ENCODE measurements around the gene ACKR2.

Gene ACKR2, protein sequence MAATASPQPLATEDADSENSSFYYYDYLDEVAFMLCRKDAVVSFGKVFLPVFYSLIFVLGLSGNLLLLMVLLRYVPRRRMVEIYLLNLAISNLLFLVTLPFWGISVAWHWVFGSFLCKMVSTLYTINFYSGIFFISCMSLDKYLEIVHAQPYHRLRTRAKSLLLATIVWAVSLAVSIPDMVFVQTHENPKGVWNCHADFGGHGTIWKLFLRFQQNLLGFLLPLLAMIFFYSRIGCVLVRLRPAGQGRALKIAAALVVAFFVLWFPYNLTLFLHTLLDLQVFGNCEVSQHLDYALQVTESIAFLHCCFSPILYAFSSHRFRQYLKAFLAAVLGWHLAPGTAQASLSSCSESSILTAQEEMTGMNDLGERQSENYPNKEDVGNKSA

DNA sequence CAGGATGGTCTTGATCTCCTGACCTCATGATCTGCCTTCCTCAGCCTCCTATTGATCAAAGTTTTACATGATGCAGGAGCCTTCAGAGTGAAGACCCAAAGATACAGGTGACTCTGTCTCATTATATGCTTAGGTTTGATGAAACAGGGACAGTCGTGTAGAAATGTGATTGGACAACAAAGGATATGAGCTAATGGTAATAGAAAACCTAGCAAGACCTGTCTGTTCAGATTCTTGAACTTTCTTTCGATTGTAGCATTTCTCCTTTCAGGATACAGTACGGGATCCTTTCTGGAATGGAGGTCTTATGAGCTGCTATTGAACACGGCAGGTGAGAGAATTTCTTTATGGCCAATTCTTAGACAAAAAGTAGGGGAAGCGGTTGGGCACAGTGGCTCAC, at the start of gene ACKR2:
ACKR2 (plus strand) TSS at position 244 of the 400 bp plus-strand sequence. CDS start 55,058 bp downstream, outside the sequence.
- Histone ChIP-seq H3K4me1 (ENCODE audit: insufficient read depth, low read length, poor library complexity, severe bottlenecking) (peaks cover 7% of the 10 kb centered on the region), H3K9me2 (replicated peaks; ENCODE audit: low read depth, low read length) (no peaks in the 10 kb centered on the region), H3F3A (ENCODE audit: low read depth) (no peaks in the 10 kb centered on the region), H3K9ac (ENCODE audit: low read depth, low read length, poor library complexity, severe bottlenecking) (no peak within 1 kb of the TSS), H2AFZ (ENCODE audit: low read length) (no peak within 1 kb of the TSS), H3K9me3 (ENCODE audit: insufficient read depth, low read depth, low read length) (no peaks in the 10 kb centered on the region), H3K4me2 (ENCODE audit: low read depth, low read length, poor library complexity, severe bottlenecking) (no peak within 1 kb of the TSS), H3K36me3 (ENCODE audit: insufficient read depth, low read length) (no peaks in the 10 kb centered on the region), H4K20me1 (ENCODE audit: insufficient read depth, low read length, poor library complexity, severe bottlenecking) (no peaks in the 10 kb centered on the region), H3K4me3 (ENCODE audit: low read length, poor library complexity, severe bottlenecking) (no peak within 1 kb of the TSS), H3K79me2 (ENCODE audit: insufficient read depth, low read length) (no peaks in the 10 kb centered on the region), H3K27me3 (ENCODE audit: insufficient read depth, low read length, poor library complexity, severe bottlenecking) (no peaks in the 10 kb centered on the region)
- TF ChIP-seq EZH2phosphoT487 (IDR thresholded peaks at IDR 0.05; ENCODE audit: borderline replicate concordance), result no peak
- TF ChIP-seq, protein P1, sequence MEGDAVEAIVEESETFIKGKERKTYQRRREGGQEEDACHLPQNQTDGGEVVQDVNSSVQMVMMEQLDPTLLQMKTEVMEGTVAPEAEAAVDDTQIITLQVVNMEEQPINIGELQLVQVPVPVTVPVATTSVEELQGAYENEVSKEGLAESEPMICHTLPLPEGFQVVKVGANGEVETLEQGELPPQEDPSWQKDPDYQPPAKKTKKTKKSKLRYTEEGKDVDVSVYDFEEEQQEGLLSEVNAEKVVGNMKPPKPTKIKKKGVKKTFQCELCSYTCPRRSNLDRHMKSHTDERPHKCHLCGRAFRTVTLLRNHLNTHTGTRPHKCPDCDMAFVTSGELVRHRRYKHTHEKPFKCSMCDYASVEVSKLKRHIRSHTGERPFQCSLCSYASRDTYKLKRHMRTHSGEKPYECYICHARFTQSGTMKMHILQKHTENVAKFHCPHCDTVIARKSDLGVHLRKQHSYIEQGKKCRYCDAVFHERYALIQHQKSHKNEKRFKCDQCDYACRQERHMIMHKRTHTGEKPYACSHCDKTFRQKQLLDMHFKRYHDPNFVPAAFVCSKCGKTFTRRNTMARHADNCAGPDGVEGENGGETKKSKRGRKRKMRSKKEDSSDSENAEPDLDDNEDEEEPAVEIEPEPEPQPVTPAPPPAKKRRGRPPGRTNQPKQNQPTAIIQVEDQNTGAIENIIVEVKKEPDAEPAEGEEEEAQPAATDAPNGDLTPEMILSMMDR (conservative IDR thresholded peaks at IDR 0.05; ENCODE audit: low read length), result no peak

DNA sequence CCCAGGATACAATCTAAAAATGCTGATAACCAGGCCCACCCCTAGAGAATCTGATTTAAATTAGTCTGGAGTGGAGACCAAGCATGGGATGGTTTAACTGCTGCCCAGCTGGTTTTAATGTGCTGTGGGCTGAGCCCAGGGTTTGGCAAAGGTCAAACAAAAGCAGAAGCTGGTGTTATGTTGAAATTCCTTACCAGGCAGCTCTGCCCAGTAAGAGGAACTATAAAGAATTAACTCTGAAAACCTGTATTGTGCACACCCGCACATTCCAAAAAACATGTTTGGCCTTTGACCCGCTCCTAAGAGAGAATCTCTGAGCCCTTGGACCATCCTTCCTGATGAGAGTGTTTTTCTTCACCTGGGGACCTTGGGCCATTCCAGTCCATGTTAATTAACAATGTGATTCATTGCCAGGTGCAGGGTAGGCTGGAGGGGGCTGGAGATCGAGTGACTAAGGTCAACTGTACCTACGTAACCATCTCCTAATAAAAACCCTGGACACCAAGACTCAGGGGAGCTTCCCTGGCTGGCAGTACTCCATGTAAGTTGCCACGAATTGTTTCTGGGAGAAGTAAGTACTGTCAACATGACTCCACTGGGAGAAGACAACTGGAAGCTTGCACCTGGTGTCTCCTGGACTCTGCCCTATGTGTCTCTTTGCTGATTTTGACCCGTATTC, 47.1 kb upstream of the ACKR2 start:
- Histone ChIP-seq H3K9me2 (replicated peaks; ENCODE audit: low read depth, low read length) (no peaks in the 10 kb centered on the region), H3K4me1 (ENCODE audit: insufficient read depth, low read length, poor library complexity, severe bottlenecking) (no peaks in the 10 kb centered on the region), H4K20me1 (ENCODE audit: insufficient read depth, low read length, poor library complexity, severe bottlenecking) (no peaks in the 10 kb centered on the region), H3K27me3 (ENCODE audit: insufficient read depth, low read length, poor library complexity, severe bottlenecking) (no peaks in the 10 kb centered on the region), H3K36me3 (ENCODE audit: insufficient read depth, low read length) (no peaks in the 10 kb centered on the region), H3K9ac (ENCODE audit: low read depth, low read length, poor library complexity, severe bottlenecking) (no peak overlapping the region), H3K4me2 (ENCODE audit: low read depth, low read length, poor library complexity, severe bottlenecking) (no peak overlapping the region), H3K79me2 (ENCODE audit: insufficient read depth, low read length) (no peaks in the 10 kb centered on the region), H3F3A (ENCODE audit: low read depth) (no peaks in the 10 kb centered on the region; the same call in 1 of the 2 replicates), H2AFZ (ENCODE audit: low read length) (no peak overlapping the region), H3K9me3 (ENCODE audit: insufficient read depth, low read depth, low read length) (no peaks in the 10 kb centered on the region), H3K4me3 (ENCODE audit: low read length, poor library complexity, severe bottlenecking) (no peak overlapping the region)
- TF ChIP-seq, protein P1 (conservative IDR thresholded peaks at IDR 0.05; ENCODE audit: low read length), result no peak
- no peak for TF ChIP-seq EZH2phosphoT487 (IDR thresholded peaks at IDR 0.05; ENCODE audit: borderline replicate concordance)

DNA sequence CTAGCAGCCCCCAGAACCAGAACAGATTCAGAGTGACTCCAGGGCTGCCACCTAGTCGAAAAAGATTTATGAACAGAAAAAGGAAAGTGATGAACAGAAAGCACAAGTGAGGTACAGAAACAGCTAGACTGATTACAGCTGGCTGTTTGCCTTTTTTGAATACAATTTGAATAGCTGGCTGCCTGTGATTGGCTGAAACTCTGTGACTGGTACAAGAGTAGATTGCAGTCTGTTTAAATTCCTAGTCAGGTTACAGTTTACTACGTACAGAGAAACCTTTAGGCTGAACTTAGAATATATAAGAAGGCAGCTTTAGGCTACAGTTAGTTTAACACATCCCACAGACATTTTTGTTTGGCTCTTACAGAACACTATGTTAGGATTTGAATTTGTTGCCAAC, 46.2 kb upstream of the ACKR2 start:
- no peaks in the 10 kb centered on the region for H3K27me3 ChIP-seq (ENCODE audit: insufficient read depth, low read length, poor library complexity, severe bottlenecking)
- no peaks in the 10 kb centered on the region for H3K9me2 ChIP-seq (replicated peaks; ENCODE audit: low read depth, low read length)
- no peaks in the 10 kb centered on the region for H3K4me1 ChIP-seq (ENCODE audit: insufficient read depth, low read length, poor library complexity, severe bottlenecking)
- H3K4me2 ChIP-seq (ENCODE audit: low read depth, low read length, poor library complexity, severe bottlenecking), result no peak overlapping the region
- H3K36me3 ChIP-seq (ENCODE audit: insufficient read depth, low read length), result no peaks in the 10 kb centered on the region
- TF ChIP-seq EZH2phosphoT487 (IDR thresholded peaks at IDR 0.05; ENCODE audit: borderline replicate concordance), result no peak
- TF ChIP-seq, protein P1 (conservative IDR thresholded peaks at IDR 0.05; ENCODE audit: low read length), result no peak
- H3K9me3 ChIP-seq (ENCODE audit: insufficient read depth, low read depth, low read length), result no peaks in the 10 kb centered on the region
- no peak overlapping the region for H2AFZ ChIP-seq (ENCODE audit: low read length)
- no peak overlapping the region for H3K4me3 ChIP-seq (ENCODE audit: low read length, poor library complexity, severe bottlenecking)
- no peaks in the 10 kb centered on the region for H4K20me1 ChIP-seq (ENCODE audit: insufficient read depth, low read length, poor library complexity, severe bottlenecking)
- no peak overlapping the region for H3K9ac ChIP-seq (ENCODE audit: low read depth, low read length, poor library complexity, severe bottlenecking)
- H3K79me2 ChIP-seq (ENCODE audit: insufficient read depth, low read length), result no peaks in the 10 kb centered on the region
- no peaks in the 10 kb centered on the region; the same call in 1 of the 2 replicates for H3F3A ChIP-seq (ENCODE audit: low read depth)
